ENCODE measurements around the gene MTHFD2L. TPM values are rescaled to one million over a fixed set of nuclear protein-coding genes. Genes with fewer than 3 reads are reported as not detected.

The MTHFD2L gene
- total and polyA plus RNA-seq, 9 of the 15 experiments (the other 6 are each of a cell fraction or from before 2014, with no cell fraction given): 10.0 to 39.0 (median 26.0) TPM

DNA sequence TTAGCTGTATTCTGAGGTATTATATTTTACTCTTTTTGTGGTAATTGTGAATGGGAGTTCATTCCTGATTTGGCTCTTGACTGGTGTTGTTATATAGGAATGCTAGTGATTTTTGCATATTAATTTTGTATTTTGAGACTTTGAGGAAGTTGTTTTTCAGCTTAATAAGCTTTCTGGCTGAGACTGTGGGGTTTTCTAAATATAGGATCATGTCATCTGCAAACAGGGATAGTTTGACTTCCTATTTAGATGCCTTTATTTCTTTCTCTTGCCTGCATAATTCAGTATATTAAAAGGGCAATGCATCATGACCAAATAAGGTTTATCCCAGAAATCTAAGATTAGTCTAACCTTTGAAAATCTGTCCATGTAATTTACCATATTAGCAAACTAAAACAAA lies 105.6 kb downstream of the MTHFD2L start (continued):
- TF ChIP-seq ZNF561 (CRISPR knock-in tag; conservative IDR thresholded peaks at IDR 0.05): no peak

DNA sequence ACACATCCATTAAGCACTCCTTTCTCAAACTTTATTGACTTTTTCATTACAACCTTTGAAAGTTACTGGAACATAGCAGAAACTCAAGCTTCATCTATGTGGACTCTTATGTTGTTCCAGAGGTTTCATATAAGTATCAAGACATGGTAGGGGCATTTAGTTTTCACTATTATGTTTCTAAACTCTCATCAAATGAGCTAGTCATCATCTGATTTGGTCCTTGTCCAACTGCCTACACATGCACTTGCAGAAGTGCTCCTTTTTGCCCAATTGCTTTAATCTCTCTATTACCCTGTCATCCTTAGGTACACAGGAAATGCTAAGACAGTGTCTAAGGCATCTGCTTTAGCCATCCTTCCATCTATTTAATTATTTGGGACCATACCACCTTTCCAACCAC lies 108.2 kb downstream of the MTHFD2L start:
- POLR2A ChIA-PET: no interaction called here
- BruUV-seq (replicated peaks): no TSS peak

DNA sequence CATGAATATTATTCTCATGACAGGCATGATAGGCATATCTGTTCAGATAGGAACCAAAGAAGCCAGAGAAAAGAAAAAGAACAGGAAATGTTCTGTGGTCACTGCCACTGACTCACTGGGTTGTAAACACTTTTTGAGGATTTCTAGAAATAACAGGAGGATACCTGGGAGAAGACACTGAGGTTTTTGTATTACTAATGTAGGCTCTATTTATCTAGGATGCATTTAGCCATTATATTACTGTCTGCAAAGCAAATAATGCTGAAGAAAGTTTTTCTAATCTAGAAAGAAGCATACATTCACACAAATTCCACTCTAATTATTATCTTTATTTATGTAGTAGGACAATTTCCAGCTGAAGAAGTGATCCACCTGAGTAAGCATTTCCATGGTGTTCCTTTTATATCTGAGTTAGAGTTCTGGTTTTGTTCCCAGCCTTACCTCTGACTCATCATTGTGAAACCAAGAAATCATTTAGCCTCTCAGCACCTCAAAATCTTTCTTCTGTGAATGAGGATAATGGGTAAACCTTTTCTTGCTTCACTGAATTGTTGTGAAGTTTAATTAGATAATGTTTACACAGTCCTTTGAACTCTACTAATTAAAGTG lies 110.2 kb downstream of the MTHFD2L start:
- Histone ChIP-seq H2AFZ (ENCODE audit: low read depth, low read length) (no peak overlapping the region), H3K27ac (ENCODE audit: extremely low read depth, low read depth, low read length) (no peak overlapping the region), H4K20me1 (replicated peaks; ENCODE audit: control insufficient read depth, insufficient read depth, low read length) (no peaks in the 10 kb centered on the region), H3K4me2 (ENCODE audit: insufficient read depth, low read length) (no peak overlapping the region), H3K36me3 (ENCODE audit: control insufficient read depth, insufficient read depth, low read length) (no peaks in the 10 kb centered on the region), H3K79me2 (ENCODE audit: control insufficient read depth, insufficient read depth, low read length) (no peaks in the 10 kb centered on the region), H3K27me3 (ENCODE audit: control insufficient read depth in 2 of 2, insufficient read depth in 2 of 2, low read length in 2 of 2) (no peaks in the 10 kb centered on the region), H3K9me3 (replicated peaks; ENCODE audit: control insufficient read depth, insufficient read depth, low read depth, low read length) (no peaks in the 10 kb centered on the region), H3K4me1 (replicated peaks in 1 of 2; ENCODE audit: control insufficient read depth in 2 of 2, insufficient read depth in 2 of 2, low read length in 2 of 2) (no peaks in the 10 kb centered on the region), H3K4me3 (no peak overlapping the region), H3K9me1 (ENCODE audit: control insufficient read depth, insufficient read depth, low read length) (no peaks in the 10 kb centered on the region), H3K9ac (ENCODE audit: insufficient read depth in 1 of 2, low read depth in 2 of 2, low read length in 2 of 2) (no peak overlapping the region)
- no peak for FAIRE-seq
- in situ Hi-C loops (cut with MboI): no loop called here
- ChIA-PET CTCF (ENCODE audit: low intra/inter-chr PET ratio) (no interaction called here), POLR2A (no interaction called here)
- no TSS peak for BruUV-seq (replicated peaks)
- no peak for ATAC-seq
- no peak for DNase-seq (ENCODE audit: extremely low read depth in 1 of 4, low spot score in 3 of 4)
- intact Hi-C loops (cut with micrococcal nuclease): no loop called here
- TF ChIP-seq C11orf30 (IDR thresholded peaks at IDR 0.05; ENCODE audit: low read depth) (peak; percentile 40; the same call in 1 of the 2 replicates), MEIS2 (IDR thresholded peaks at IDR 0.05; ENCODE audit: partially characterized antibody) (peak; percentile 38), FOSL1 (tag; conservative IDR thresholded peaks at IDR 0.05) (0 out of 2 replicates have a peak, but pooled peaks have one; percentile 31), ZNF316 (IDR thresholded peaks at IDR 0.05) (peak; percentile 46), JUNB (CRISPR knock-in tag; conservative IDR thresholded peaks at IDR 0.05) (no peak), CREB1 (IDR thresholded peaks at IDR 0.05) (no peak), CREB1 (CRISPR knock-in tag; IDR thresholded peaks at IDR 0.05) (no peak), KDM2B (CRISPR knock-in tag; IDR thresholded peaks at IDR 0.05) (no peak)
- TF ChIP-seq, protein P1, sequence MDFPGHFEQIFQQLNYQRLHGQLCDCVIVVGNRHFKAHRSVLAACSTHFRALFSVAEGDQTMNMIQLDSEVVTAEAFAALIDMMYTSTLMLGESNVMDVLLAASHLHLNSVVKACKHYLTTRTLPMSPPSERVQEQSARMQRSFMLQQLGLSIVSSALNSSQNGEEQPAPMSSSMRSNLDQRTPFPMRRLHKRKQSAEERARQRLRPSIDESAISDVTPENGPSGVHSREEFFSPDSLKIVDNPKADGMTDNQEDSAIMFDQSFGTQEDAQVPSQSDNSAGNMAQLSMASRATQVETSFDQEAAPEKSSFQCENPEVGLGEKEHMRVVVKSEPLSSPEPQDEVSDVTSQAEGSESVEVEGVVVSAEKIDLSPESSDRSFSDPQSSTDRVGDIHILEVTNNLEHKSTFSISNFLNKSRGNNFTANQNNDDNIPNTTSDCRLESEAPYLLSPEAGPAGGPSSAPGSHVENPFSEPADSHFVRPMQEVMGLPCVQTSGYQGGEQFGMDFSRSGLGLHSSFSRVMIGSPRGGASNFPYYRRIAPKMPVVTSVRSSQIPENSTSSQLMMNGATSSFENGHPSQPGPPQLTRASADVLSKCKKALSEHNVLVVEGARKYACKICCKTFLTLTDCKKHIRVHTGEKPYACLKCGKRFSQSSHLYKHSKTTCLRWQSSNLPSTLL (IDR thresholded peaks at IDR 0.05): no peak
- TF ChIP-seq, protein P2, sequence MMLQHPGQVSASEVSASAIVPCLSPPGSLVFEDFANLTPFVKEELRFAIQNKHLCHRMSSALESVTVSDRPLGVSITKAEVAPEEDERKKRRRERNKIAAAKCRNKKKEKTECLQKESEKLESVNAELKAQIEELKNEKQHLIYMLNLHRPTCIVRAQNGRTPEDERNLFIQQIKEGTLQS (IDR thresholded peaks at IDR 0.05): peak; percentile 52; the same call in 1 of the 2 replicates
- TF ChIP-seq, protein P2 (CRISPR knock-in tag; conservative IDR thresholded peaks at IDR 0.05): no peak

More for the DNA sequence above, 108.2 kb downstream of the MTHFD2L start:
- H3K36me3 ChIP-seq (ENCODE audit: control insufficient read depth, insufficient read depth, low read length): no peaks in the 10 kb centered on the region
- in situ Hi-C loops (cut with MboI) (no loop called here), intact Hi-C loops (cut with micrococcal nuclease) (no loop called here)
- TF ChIP-seq SMARCB1 (IDR thresholded peaks at IDR 0.05; ENCODE audit: insufficient read length, low read depth): no peak
- TF ChIP-seq TCFL5 (CRISPR knock-in tag; conservative IDR thresholded peaks at IDR 0.05): no peak
- TF ChIP-seq NBN (IDR thresholded peaks at IDR 0.05; ENCODE audit: low read depth): no peak
- TF ChIP-seq POLR3G (IDR thresholded peaks at IDR 0.05; ENCODE audit: extremely low read depth, insufficient read length, insufficient replicate concordance): no peak
- TF ChIP-seq XRCC5 (IDR thresholded peaks at IDR 0.05; ENCODE audit: low read depth, low read length): no peak
- no peak for ATAC-seq
- H4K20me1 ChIP-seq (replicated peaks; ENCODE audit: control insufficient read depth, insufficient read depth, low read length): no peaks in the 10 kb centered on the region
- no peak overlapping the region for H3K27ac ChIP-seq (ENCODE audit: extremely low read depth, low read depth, low read length)
- H3K4me2 ChIP-seq (ENCODE audit: insufficient read depth, low read length): no peak overlapping the region
- DNase-seq (ENCODE audit: extremely low read depth in 1 of 4, low spot score in 3 of 4): no peak
- no peak overlapping the region for H3K9ac ChIP-seq (ENCODE audit: insufficient read depth in 1 of 2, low read depth in 2 of 2, low read length in 2 of 2)
- H3K4me3 ChIP-seq: no peak overlapping the region
- no peaks in the 10 kb centered on the region for H3K79me2 ChIP-seq (ENCODE audit: control insufficient read depth, insufficient read depth, low read length)
- H3K9me1 ChIP-seq (ENCODE audit: control insufficient read depth, insufficient read depth, low read length): no peaks in the 10 kb centered on the region
- no peak for FAIRE-seq
- no peaks in the 10 kb centered on the region for H3K4me1 ChIP-seq (replicated peaks in 1 of 2; ENCODE audit: control insufficient read depth in 2 of 2, insufficient read depth in 2 of 2, low read length in 2 of 2)
- H3K9me3 ChIP-seq (replicated peaks; ENCODE audit: control insufficient read depth, insufficient read depth, low read depth, low read length): no peaks in the 10 kb centered on the region
- H3K27me3 ChIP-seq (ENCODE audit: control insufficient read depth in 2 of 2, insufficient read depth in 2 of 2, low read length in 2 of 2): no peaks in the 10 kb centered on the region
- CTCF ChIA-PET (ENCODE audit: low intra/inter-chr PET ratio): no interaction called here
- no peak overlapping the region for H2AFZ ChIP-seq (ENCODE audit: low read depth, low read length)

Measured in K562 (cell line).